Mesothelial cell of epicardium (in vitro differentiated cells): ENCODE data around the gene ASB4. TPM values are rescaled to one million over a fixed set of nuclear protein-coding genes. Genes with fewer than 3 reads are reported as not detected.

Experiments
- DNase-seq, 2 experiments: peaks; one replicate each; pipeline ENCODE4 v3.0.0; 2021; ENCODE audit warnings: low spot score in 2 of 2; ENCODE audit not compliant: unreplicated experiment in 2 of 2
- H3K27ac Mint-ChIP-seq: 2 replicates; pipeline ENCODE4 v1.8.0; 2021; ENCODE audit warnings: mixed read lengths
- H3K27me3 Mint-ChIP-seq: 2 replicates; pipeline ENCODE4 v1.8.0; 2021; ENCODE audit warnings: low read depth, mixed read lengths
- H3K36me3 Mint-ChIP-seq: 2 replicates; pipeline ENCODE4 v1.8.0; 2021; ENCODE audit warnings: mixed read lengths
- H3K4me1 Mint-ChIP-seq: 2 replicates; pipeline ENCODE4 v1.8.0; 2021; ENCODE audit warnings: mixed read lengths
- H3K4me3 Mint-ChIP-seq: 2 replicates; pipeline ENCODE4 v1.8.0; 2021; ENCODE audit warnings: mild to moderate bottlenecking, moderate library complexity, mixed read lengths
- H3K9me3 Mint-ChIP-seq: 2 replicates; pipeline ENCODE4 v1.8.0; 2021; ENCODE audit warnings: mixed read lengths
- CTCF ChIP-seq: fragments of 200-600 bp; sonication (generic); IDR thresholded peaks from one replicate; pipeline ENCODE4 v1.5.0; 2021; ENCODE audit warnings: antibody characterized with exemption; ENCODE audit not compliant: unreplicated experiment
- total RNA-seq: library from RNA; stranded (reverse); gene quantifications from 3 replicates; pipeline ENCODE4 v1.2.1, GENCODE V29; 2021

The ASB4 gene
- total RNA-seq, 1 donor from 2014 or later = 0.29 TPM

GRCh38 chr7:95537468-95537867 lies 51.7 kb downstream of the ASB4 start:
- H3K4me3 Mint-ChIP-seq = no peak overlapping the region
- H3K27ac Mint-ChIP-seq = no peak overlapping the region
- H3K27me3 Mint-ChIP-seq = peaks cover 57% of the 10 kb centered on the region
- TF ChIP-seq CTCF = no peak
- no peaks in the 10 kb centered on the region for H3K36me3 Mint-ChIP-seq
- DNase-seq = no peak
- H3K9me3 Mint-ChIP-seq = no peaks in the 10 kb centered on the region
- no peaks in the 10 kb centered on the region for H3K4me1 Mint-ChIP-seq

GRCh38 chr7:95539426-95539825 lies 53.7 kb downstream of the ASB4 start:
- Mint-ChIP-seq H3K27ac (no peak overlapping the region), H3K4me1 (no peaks in the 10 kb centered on the region), H3K9me3 (no peaks in the 10 kb centered on the region), H3K36me3 (no peaks in the 10 kb centered on the region), H3K4me3 (no peak overlapping the region), H3K27me3 (peaks cover 55% of the 10 kb centered on the region)
- no peak for DNase-seq
- TF ChIP-seq CTCF = no peak

- DNase-seq = no peak
- H3K27ac Mint-ChIP-seq = no peak overlapping the region
- H3K9me3 Mint-ChIP-seq = no peaks in the 10 kb centered on the region
- no peak for TF ChIP-seq CTCF
- H3K27me3 Mint-ChIP-seq = peaks cover 45% of the 10 kb centered on the region
- H3K4me3 Mint-ChIP-seq = no peak overlapping the region
- peaks cover 2% of the 10 kb centered on the region for H3K4me1 Mint-ChIP-seq
- H3K36me3 Mint-ChIP-seq = no peaks in the 10 kb centered on the region
Observed at GRCh38 chr7:95540366-95540765, 54.6 kb downstream of the ASB4 start.

GRCh38 chr7:95543312-95543711 lies 57.6 kb downstream of the ASB4 start:
- peaks cover 4% of the 10 kb centered on the region for H3K4me1 Mint-ChIP-seq
- DNase-seq = no peak
- no peaks in the 10 kb centered on the region for H3K9me3 Mint-ChIP-seq
- H3K27me3 Mint-ChIP-seq = peaks cover 24% of the 10 kb centered on the region
- no peak for TF ChIP-seq CTCF
- H3K4me3 Mint-ChIP-seq = no peak overlapping the region
- no peak overlapping the region for H3K27ac Mint-ChIP-seq
- no peaks in the 10 kb centered on the region for H3K36me3 Mint-ChIP-seq

- TF ChIP-seq CTCF = no peak
- Mint-ChIP-seq H3K4me1 (peaks cover 4% of the 10 kb centered on the region), H3K4me3 (no peak overlapping the region), H3K27me3 (peaks cover 17% of the 10 kb centered on the region), H3K9me3 (no peaks in the 10 kb centered on the region), H3K27ac (no peak overlapping the region), H3K36me3 (no peaks in the 10 kb centered on the region)
- DNase-seq = no peak
Observed at GRCh38 chr7:95544171-95544570, 58.4 kb downstream of the ASB4 start.

GRCh38 chr7:95545007-95545615 lies 59.4 kb downstream of the ASB4 start:
- peak overlapping the region; percentile 2 for H3K27ac Mint-ChIP-seq
- H3K4me3 Mint-ChIP-seq = peak overlapping the region; percentile 25
- no peaks in the 10 kb centered on the region for H3K9me3 Mint-ChIP-seq
- no peak for TF ChIP-seq CTCF
- H3K27me3 Mint-ChIP-seq = peaks cover 10% of the 10 kb centered on the region
- DNase-seq = no peak
- peaks cover 4% of the 10 kb centered on the region for H3K4me1 Mint-ChIP-seq
- H3K36me3 Mint-ChIP-seq = no peaks in the 10 kb centered on the region
